GM19035 (cell line): ENCODE measurements around the gene UPK2.

ENCODE experiments used
- ATAC-seq: cut with Tn5 transposase; IDR thresholded peaks from one replicate; pipeline ENCODE4 v1.9.1; 2021; ENCODE audit not compliant: unreplicated experiment

Gene UPK2

DNA sequence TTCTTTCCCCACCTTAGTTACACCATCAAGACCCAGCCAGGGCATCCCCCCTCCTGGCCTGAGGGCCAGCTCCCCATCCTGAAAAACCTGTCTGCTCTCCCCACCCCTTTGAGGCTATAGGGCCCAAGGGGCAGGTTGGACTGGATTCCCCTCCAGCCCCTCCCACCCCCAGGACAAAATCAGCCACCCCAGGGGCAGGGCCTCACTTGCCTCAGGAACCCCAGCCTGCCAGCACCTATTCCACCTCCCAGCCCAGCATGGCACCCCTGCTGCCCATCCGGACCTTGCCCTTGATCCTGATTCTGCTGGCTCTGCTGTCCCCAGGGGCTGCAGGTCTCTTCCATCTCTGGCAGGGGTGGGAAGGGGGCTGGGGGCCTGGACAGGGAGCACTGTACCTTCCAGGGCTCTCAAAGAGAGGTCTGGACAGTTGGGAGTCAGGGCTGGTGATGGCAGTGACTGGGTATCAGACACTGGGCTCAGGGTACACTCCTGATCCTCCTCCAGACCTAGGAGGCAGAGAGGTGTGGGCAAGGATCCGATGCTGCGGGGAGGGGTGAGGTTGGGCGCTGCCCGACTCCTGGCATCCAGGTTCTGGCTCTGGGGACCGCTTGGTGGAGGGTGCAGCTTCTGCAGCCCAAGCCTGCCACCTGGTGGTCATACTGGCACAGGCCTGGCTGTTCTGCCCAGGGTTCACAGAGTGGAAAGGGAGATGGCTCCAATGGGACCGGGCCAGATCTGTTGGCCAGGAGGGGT, at the start of gene UPK2:
TSS of gene UPK2 (plus strand) at position 205 of the 753 bp plus-strand sequence. CDS start at position 258, 53 bp downstream.
- ATAC-seq, result peak; percentile 78

DNA sequence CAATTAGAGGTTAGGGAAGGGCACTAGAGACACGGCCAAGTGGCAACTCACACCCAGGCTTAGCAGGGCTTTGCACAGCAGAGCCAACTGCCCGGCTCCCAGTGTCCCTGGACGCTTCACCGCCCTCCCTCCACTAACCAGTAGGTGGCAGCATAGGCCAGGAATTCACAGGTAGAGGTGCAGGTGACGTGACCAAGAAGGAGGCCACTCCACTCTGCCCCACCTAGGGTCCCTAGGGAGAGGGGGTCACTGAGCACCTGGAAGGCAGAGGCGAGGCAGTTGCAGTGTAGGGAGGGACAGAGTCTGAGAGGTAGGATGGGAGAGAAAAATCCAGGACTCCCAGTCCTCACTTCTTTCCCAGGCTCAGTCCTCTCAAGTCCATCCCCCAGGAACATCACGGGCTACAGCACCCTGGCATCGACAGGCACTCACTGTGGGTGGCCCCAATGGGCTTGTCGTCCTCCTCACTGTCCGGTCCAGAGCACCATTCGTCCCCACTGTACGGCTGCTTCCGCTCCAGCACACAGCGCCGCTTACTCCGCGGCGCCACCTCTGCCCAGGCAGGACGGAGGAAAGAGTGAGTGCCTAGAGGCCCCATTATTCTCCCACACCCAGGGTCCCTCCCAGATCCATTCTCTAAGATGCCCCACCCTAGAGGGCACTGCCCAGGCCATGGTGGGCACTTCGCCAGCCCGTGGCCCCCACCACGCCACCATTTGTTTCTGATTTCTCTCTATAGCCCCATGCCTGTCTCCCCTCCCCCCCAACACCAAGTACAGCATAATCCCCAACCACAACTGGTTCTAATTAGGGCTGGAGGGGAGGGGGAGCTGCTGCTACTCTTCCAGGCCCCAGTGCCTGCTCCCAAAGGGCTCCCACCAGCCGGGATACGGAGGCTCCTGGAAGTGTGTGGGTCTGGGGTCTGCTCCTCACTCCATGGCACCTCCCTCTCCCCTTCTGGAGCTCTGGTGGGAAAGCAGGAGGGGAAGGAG, 48.8 kb upstream of the UPK2 start:
- ATAC-seq, result peak; percentile 86

DNA sequence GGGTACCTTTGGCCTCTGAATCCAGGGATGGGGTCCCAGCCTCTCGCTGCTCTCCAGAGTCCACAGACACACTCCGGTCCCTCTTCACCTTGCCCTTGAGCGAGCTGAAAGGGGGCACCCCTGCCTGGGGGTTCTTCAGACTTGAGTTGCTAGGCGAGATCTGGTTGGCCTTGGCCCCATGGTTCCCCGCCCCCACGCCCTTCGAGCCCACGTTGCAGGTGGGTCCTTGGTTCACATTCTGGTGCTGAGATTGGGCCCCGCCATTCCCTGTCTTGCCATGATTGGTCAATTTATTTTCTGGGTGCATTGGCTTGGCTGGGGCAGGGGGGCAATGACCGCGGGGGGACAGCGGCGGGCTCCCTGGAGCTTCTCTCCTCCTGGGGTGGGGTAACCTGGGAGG, 47.8 kb upstream of the UPK2 start:
- no peak for ATAC-seq

DNA sequence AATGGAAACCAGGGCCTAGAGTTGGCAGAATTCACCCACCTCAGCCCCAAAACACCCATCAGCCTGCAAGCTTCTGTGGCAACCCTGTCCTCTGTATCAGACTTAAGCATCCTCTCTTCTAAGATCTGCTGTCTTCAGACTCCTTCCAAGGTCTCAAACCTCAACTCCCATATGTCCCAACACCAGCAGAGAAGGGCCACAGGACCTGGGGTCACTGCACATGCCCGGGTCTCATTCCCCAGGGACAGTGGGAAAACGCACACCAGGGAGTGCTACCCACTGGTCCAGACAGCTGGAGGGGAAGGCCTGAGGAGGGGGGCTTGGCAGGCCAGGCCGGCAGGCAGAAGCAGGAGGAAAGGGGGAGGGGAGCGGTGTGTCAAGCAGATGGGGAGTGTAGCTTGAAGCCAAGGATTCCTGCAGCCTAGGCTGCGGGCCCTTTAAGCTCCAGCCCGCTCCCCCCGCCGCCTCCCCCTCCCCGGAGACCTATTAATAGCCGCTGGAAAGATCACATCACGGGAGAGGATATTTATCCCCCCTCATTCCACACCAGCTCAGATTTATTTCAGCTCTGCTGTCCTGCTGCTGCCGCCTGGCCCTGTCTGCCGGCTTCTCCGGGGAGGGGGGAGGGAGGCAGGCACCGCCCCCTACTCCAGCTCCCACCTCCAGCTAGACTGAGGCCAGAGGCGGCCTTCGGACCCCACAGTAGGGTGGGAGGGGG, 47.0 kb upstream of the UPK2 start:
- no peak for ATAC-seq

DNA sequence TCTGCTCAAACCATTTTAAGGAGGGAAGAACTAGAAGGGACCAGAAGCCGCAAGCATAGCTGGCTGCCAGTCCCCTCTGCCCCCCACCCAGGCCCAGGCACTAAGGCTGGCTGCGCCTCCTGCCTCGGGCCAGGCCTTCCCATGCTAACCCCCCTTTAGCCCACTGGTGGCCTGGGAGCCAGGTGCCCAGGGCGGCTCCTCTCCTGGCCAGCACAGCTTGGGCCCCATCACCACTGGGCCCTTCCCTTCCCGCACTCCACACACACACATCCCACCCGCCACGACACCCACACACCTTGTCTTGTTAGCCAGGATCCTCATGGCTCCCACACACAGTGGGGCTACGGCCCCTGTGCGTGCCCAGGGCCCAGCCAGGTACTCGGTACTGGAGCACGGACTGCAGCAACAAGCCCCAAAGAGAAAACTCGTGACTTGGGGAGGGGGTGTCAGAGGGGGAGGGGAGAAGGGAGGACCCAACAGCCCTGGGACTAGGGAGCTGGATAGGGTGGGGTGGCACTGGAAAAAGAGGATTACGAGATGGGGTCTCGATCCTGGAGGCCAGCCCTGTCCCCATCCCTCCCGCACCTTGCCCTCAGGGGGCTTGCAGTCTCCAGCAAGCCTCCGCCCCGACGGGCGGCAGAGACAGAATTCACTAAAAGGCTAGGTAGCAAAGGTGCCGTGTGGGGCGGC, 46.3 kb upstream of the UPK2 start:
- ATAC-seq, result no peak

DNA sequence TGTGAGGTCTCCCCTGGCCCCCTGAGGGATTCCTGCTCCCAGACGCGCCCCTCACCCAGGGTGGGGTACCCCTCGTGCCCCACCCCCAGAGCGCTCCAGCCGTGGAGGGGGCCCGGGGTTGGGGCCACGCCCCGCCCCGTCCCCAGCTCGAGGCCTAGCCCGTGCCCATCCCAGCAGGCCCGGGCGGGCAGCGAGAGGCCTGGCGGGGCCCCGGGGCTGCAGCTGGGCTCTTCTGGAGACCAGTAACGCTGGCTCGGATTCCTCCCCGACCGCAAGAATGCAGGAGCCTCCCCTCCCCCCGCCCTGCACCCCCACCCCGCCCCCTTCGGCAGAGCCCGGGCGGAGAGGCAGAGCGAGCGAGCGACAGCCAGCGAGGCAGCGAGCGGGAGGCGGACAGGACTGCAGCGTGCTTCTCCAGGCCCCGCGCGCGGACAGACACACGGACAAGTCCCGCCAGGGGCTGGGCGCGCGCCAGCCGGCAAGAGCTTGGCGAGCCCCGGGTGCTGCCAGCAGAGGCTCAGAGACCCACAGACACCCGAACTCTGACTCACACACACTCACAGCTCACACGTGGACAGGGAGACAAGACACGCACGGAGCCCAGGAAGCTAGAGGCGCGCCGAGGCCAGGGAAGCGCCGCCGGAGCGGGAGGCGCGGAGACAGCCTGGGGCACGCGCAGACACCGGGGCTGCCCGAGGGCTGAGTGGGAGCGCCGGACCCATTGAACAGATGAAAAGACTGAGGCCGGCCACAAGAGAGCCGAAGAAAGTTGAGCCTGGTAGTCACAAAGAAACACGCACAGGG, 45.6 kb upstream of the UPK2 start:
- no peak for ATAC-seq

DNA sequence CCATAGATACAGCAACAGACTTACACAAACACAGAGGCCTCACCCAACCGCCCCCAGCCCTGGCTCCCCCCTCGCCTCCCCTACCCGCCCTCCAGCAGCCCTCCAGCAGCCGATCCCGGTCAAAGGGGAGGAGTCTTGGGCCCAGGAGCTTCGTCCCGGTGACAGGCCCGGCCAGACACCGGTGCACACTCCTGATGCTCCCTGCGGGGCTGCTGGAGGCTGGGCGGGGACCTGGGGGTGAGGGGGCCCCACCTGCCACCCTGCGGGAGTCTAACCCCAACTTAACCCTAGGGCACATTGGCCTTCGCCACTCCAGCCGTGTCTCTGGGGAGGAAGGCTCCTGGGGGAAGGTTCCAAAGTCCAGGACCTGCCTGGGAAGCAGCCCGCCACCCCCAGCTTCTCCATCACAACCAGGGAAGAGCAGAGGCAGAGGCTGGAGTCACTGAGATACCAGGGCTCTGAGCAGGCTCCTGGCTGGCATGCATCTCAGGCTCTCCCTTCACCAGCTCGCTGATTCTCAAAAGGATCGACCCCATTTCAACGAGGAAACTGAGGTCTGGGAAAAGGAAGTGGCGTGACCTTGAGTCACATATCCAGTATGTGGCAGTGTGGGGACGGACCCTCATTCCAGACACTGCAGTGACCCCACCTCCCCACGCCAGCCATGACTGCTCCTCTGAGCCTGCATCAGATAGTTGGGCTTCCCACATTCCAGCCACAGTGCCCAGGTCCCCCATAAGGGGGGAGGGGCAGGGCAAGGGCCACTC, 44.8 kb upstream of the UPK2 start:
- no peak for ATAC-seq

DNA sequence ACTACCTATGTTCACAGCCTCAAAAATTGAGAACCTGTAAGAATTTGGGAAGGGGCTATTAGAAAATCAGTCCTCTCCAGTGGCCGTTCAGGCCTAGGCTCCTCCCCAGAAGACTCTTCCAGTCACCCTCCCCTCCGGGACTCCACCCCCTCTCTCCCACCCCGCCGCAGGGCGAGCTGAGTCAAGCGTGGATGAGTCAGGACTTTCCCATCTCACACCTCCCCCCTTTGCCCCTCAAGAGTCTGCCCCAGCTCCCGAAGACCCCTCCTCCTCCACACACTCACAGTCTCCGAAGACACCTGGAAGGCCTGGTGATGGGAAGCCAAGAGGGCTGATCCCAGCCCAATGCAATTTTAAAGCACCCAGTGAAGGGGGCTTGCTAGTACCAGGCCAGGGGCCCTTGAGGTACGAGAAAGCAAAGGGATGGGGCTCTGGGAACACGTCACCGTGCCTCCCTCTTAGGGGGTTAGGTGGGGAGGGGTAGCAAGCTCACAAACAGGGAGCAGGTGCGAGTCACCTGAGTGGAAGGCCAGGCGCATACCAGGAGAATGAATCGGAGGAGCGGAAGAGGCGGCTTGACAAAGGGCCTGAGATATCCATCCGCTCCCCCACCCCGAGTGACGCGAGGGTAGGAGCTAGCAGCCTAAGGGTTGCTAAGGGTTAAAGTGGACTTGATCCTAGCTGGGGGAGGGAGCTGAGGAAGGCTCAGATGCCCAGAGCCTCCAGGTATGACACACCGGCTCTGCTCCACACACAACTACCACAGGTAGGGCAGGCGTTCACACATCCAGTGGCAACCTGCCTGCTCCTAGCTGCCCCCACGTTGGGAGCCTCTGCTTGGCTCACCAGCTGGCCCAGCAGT, 44.0 kb upstream of the UPK2 start:
- ATAC-seq, result no peak

DNA sequence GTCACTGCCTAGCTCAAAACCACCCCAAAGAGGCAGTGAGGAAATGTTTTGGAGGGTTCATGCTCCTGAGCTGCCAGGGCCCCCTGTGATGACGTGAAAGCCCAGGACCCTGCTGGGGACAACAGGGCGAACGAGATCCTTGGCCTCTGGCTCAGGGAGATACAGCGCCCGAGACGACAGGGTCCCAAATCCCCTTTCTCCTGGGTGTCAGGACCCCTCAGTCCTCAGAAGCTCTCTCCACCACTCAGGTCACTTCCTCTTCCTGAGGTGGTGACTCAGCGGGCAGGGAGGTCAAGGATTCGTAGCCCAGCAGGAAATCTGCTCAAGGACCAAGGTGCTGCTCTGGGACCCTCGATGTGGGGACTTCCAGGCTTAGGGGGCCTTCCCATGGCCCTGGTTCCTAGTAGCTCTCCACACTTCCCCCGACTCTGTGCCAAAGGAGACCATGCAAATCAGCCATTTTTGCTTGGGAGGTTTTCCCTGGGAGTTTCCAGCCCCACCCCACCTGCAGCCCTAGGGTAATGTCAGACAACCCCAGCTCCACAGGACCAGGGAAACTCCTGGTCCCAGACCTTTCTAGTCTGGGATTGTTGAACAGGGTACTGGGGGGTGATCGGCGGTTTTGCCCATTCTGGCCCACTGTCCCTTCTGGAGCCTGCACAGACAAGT, 43.2 kb upstream of the UPK2 start:
- ATAC-seq, result no peak

DNA sequence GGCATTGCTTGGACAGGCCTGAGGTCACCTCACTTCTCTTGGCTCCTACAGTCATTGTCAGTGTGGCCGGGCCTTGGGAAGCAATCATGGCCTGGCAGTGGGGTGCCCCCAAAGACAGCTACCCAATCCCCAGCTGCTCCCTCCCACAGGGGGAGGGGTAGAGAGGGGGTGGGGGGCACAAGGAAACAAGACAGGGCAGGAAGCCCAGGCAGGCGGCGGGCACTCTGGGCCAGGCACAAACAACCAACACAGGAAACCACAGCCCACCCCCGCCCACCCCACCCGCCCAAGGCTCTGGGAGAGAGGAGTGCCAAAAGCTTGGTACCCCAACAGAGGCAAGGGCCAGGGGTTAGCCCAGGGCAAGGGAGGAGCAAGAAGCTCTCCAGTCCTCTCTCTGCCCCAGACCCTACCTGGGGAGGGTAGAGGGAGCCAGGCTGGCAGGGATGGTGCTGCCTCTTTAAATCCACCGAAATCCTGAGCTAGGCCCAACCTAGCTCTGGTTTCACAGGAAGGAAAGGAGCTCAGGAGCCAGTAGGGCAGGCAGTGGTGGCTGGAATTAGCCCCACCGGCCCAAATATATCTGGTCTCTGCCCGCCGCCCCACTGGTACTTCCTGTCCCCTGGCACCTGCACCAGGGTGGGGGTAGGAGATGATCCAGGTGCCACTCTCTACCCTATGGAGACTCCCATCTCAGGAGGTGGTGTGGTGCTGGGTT, 42.5 kb upstream of the UPK2 start:
- no peak for ATAC-seq

DNA sequence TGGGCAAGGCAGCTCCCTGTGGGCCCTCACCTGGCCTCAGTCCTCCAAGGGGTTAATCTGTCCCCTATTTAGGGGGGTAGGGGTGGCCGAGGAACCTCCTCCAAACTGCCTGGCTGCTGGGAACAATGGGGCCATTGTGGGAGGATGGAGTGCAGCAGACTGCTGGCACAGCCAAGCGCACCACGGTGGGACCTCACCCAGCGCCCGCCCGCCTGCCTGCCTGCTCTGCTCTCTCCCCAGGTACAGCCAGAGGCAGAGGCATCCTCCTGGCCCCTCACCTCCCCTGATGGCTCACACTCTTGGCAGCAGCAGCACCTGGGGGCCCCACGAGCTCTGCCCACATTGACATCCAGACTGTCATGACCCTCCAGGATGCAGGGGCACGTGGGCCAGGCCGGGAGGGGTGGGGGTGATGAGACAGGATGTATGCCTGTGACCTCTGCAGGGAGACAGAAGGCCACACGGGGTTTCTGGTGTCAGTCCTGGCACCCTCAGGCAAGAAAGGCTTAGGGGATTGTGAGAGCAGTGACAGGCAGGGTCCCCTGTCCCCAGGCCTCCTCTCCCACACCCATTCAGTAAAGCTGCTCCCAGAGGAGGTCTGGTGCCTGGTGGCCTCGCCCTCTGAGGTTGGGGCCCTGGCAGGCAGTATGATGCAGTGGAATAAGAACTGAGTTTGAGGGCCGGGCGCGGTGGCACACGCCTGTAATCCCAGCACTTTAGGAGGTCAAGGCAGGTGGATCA, 41.8 kb upstream of the UPK2 start:
- ATAC-seq, result no peak

DNA sequence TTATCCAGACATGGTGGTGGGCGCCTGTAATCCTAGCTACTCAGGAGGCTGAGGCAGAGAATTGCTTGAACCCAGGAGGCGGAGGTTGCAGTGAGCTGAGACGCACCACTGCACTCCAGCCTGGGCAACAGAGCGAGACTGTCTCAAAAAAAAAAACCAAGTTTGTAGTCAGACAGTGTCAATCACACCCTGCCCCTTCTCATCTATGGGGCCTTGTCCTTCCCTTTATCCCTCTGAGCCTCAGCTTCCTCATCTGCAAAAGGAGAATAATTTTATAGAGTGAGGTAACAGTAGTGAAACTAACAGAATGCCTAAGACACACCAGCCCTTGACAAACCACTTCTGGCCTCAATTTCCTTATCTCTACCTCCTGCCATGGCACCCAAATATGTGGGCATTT, 41.1 kb upstream of the UPK2 start:
- no peak for ATAC-seq

DNA sequence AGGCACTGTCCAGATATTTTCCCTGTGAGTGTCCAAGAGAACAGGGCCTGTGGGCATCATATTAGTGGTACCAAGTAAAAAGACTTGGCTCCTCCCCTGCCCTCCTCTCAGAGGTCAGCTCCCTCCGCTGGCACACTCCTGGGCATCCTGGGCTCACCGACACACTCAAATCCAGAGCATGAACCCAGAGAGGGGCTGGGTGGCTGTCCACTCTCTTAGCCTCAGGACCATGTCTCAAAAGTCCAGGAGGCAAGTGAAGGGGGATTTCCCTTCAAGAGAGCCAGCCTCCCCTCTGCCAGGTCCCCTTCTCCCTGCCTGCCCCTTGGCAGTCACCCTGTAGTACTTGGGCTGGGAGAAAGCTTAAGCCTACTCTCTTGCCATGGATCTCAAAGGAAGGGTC, 40.7 kb upstream of the UPK2 start:
- ATAC-seq, result no peak

DNA sequence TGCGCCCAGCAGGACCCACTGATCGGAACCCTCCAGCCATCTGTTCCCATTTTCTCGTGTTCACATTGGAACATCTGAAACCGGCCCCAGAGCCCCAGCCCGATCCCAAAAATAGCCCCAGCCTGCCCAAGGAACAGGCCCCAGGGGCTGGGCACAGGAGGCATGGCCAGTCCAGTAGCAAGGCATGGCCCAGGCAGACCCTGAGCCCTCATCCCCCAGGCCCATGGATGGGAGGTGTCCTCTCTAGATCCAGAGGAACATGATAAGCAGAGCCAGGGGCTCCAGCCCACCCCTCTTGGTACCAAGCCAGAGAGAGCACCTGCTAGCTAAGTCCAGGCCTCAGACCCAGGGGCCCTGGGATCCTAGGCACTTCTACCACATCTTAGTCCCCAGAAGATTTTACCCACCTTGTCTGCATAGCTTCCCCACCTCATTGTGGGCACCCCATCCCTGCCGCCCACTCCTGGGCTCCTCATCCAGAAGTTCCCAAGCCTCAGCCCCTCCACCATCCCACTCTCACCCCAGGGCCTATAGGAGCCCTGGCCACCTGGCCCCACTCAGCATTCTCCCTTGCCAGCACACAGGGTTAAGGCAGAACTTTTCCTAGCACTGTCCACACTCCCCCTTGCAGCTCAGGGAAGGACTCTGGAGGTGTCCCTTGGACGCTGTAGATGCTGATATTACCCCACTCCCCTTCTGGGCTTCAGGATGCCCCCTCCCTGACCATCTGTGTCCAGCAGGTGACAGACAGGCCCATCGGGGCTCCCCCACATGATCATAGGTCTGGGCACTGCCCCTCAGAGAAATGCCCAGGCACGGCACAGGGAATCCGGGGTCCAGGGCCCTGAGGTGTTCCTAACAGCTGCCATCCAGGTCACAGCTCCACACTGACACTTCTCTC, 39.9 kb upstream of the UPK2 start:
- no peak for ATAC-seq

DNA sequence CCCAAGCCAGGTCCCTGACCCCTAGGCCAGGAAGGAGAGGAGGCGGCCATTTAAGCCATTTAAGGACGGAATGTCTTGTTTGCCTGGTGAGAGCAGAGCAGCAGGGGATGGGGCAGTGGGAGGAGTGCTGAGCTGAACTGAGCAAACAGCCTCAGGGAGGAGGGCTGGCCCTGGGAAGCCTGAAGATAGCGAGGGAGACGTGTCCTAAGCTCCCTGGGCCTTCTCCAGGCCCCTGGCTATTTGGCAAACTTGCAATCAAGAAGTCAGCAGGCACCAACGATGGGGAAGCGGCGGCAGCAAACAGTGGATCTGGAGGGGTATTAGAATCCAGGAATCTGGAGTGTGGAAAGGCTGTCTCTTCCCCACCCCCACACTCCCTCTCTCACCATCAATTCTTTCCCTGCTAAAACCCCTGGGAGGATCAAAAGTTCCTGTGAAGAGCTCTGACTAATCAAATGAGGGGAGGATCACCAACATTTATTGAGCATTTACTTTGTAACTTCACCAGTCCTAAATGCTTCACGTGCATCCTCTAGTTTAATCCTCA, 39.2 kb upstream of the UPK2 start:
- ATAC-seq, result no peak
